Stimulated activated naive CD8-positive, alpha-beta T cell treated with anti-CD3 and anti-CD28 coated beads, Interleukin-15, Interleukin-2, amounts not matched to agents 100 ng/mL and 50 ng/mL, for 24 hours (primary cell): ENCODE results near the gene TRPV4.

Experiments used
- H3K27ac Mint-ChIP-seq: one replicate; pipeline ENCODE4 v1.8.0; 2021; ENCODE audit warnings: mild to moderate bottlenecking, mixed read lengths
- H3K27me3 Mint-ChIP-seq: one replicate; pipeline ENCODE4 v1.8.0; 2021; ENCODE audit warnings: mixed read lengths
- H3K36me3 Mint-ChIP-seq: one replicate; pipeline ENCODE4 v1.8.0; 2021; ENCODE audit warnings: low read depth, mixed read lengths
- H3K4me1 Mint-ChIP-seq: one replicate; pipeline ENCODE4 v1.8.0; 2021; ENCODE audit warnings: low read depth, mixed read lengths
- H3K4me3 Mint-ChIP-seq: one replicate; pipeline ENCODE4 v1.8.0; 2021; ENCODE audit warnings: mild to moderate bottlenecking, mixed read lengths
- H3K9me3 Mint-ChIP-seq: one replicate; pipeline ENCODE4 v1.8.0; 2021; ENCODE audit warnings: mixed read lengths

Gene TRPV4

DNA sequence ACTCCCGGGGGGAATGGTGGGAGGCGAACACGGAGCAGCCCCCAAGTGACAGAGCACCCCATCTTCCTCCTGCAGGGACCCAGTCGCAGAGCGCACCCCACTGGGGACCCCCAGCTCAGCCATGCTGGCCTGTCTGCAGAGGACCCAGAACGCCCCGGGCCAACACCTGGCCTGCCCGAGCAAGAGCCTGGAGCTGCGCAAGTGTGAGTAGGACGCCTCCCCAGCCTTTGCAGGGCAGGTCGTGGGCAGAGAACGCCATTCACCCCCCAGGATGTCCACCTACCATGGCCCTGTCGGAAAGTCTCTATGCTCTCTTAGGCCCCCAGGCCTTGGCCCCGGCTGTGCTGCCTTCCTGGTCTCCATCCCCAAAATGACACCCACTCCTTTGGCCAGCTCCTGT lies 89.2 kb downstream of the TRPV4 start:
- Mint-ChIP-seq H3K27ac (no peak overlapping the region), H3K9me3 (no peaks in the 10 kb centered on the region), H3K4me3 (no peak overlapping the region), H3K36me3 (no peaks in the 10 kb centered on the region), H3K4me1 (no peaks in the 10 kb centered on the region), H3K27me3 (no peaks in the 10 kb centered on the region)

- H3K36me3 Mint-ChIP-seq, result no peaks in the 10 kb centered on the region
- no peaks in the 10 kb centered on the region for H3K9me3 Mint-ChIP-seq
- no peaks in the 10 kb centered on the region for H3K27me3 Mint-ChIP-seq
- no peak overlapping the region for H3K4me3 Mint-ChIP-seq
- H3K27ac Mint-ChIP-seq, result no peak overlapping the region
- no peaks in the 10 kb centered on the region for H3K4me1 Mint-ChIP-seq
These were observed 89.9 kb downstream of the TRPV4 start for GRCh38 chr12:109743076-109743910.

DNA sequence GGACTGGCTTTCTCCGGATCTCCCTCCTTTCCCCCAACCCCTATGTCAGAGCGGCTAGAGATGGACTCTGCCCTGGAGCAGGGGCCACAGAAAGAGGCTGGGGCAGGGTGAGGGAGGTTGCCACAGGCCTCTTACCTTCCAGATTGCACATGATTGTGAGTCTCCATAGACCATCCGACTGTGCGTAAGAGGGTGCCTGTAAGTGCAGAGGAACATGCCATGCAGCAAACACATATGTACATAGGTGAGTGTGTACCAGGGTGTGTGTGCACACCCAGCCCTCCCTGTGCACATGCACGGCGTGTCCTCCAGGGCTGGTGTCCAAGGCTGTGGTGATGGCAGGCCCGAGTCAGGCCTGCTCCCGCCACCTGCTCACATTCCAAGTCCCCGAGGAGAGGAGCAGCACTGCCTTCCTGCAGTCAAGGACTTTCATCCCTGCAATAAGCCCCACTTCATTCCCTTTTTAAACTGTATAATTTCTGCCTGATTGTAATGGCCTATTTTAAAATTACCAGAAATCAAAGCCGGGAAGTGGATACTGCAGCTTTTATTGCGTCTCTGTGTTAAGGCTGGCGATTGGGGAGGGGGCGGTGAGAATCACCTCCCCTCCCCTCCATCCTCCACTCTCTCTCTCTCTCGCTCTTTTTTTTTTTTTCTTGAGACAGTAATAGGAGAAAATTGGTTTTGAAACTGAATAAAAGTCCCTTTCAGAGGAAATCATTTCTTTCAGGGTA lies 91.1 kb downstream of the TRPV4 start:
- no peak overlapping the region for H3K27ac Mint-ChIP-seq
- H3K36me3 Mint-ChIP-seq, result no peaks in the 10 kb centered on the region
- H3K4me1 Mint-ChIP-seq, result no peaks in the 10 kb centered on the region
- H3K9me3 Mint-ChIP-seq, result no peaks in the 10 kb centered on the region
- no peak overlapping the region for H3K4me3 Mint-ChIP-seq
- H3K27me3 Mint-ChIP-seq, result no peaks in the 10 kb centered on the region

GRCh38 chr12:109741286-109741969 lies 91.8 kb downstream of the TRPV4 start:
- Mint-ChIP-seq H3K4me1 (no peaks in the 10 kb centered on the region), H3K36me3 (no peaks in the 10 kb centered on the region), H3K27me3 (no peaks in the 10 kb centered on the region), H3K27ac (no peak overlapping the region), H3K4me3 (no peak overlapping the region), H3K9me3 (no peaks in the 10 kb centered on the region)

DNA sequence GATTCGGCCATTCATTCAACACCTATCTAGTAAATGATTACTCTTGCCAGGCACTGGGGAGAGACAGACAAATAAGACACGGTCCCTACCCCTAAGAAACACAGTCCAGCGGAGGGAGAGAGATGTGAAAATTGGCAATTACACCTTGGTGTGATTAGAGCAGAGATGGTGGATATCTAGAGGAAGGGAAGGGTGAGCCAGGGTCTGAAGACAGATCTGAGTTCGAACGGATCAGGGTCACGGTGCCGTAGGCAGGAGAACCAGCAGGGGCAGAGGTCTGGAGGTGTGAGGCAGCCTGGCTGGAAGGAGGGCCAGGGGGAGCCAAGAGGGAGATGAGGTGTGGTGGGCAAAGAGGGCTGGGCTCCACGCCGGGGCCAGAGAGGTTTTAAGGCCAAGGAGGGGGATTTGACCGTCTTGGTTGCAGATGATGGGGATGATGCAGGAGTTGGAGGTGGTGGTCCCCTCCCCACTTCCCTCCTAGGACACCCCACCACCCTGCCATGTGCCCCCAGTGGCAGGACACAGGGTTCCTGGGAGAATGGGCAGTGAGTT lies 92.4 kb downstream of the TRPV4 start:
- Mint-ChIP-seq H3K36me3 (no peaks in the 10 kb centered on the region), H3K4me1 (no peaks in the 10 kb centered on the region), H3K27me3 (peaks cover 1% of the 10 kb centered on the region), H3K27ac (no peak overlapping the region), H3K9me3 (no peaks in the 10 kb centered on the region), H3K4me3 (no peak overlapping the region)

DNA sequence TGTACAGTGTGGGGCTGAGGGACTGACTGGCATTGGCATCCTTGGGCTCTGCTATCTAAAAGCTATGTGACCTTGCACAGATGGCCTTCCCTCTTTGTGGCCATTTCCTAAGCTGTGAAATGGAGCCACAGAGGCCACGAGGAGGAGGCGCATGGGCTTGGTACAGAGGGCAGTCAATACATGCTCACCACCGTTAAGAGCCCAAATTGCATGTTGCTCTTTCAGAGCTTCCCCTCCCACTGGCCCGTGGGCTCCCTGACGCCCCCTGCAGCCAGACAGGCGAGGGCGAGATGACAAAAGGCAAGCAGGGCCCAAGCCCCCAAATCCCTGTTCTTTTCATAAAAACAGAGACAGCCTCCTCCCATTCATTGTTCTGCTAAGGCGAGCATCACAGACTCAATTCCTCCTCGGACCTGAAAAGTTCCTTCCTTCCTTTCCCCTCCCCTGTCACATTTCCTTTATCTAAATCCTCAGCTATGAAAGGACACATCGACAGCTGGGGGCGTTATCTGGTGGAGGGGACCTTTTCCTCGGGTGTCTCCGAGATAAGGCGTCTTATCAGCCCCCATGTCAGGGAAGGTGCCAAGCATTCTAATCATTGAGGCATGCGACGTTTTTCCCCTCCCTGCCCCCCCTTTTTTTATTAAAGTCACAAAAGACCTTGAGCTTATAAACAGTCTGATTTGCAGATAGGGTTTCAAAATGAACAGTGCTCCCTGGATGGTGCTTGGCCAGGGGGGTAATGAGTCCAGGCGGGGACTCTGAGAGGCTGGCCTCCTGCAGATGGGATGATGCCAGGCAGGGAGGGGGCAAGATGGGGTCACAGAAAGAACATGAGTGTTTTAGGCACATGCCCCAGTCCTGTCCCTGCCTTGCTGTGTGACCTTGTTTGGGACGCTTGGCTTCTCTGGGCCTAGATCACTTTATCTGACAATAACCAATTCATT lies 93.2 kb downstream of the TRPV4 start:
- Mint-ChIP-seq H3K36me3 (no peaks in the 10 kb centered on the region), H3K27me3 (peaks cover 9% of the 10 kb centered on the region), H3K27ac (no peak overlapping the region), H3K9me3 (no peaks in the 10 kb centered on the region), H3K4me3 (no peak overlapping the region), H3K4me1 (no peaks in the 10 kb centered on the region)

GRCh38 chr12:109738878-109739665 lies 94.1 kb downstream of the TRPV4 start:
- Mint-ChIP-seq H3K27me3 (peaks cover 12% of the 10 kb centered on the region), H3K27ac (no peak overlapping the region), H3K9me3 (no peaks in the 10 kb centered on the region), H3K4me3 (no peak overlapping the region), H3K36me3 (no peaks in the 10 kb centered on the region), H3K4me1 (no peaks in the 10 kb centered on the region)

DNA sequence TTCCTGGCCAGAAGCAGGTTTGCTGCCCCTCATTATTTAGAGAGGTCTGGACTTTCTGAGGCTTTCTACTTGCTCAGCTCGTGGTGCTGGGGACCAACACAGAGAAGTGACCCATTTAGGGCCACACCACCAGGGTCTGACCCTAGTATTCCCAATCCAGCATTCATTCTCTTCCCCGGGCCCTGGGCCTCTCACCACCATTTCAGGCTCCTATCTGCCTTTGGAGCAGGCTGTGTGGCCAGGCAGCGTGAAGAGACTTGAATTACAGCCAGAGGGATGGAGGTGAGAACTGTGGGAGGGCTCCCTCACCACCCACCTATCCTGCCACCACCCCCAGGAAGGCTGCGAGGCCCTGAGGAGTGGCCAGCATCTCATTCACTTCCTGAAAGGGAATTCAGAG lies 95.0 kb downstream of the TRPV4 start:
- no peaks in the 10 kb centered on the region for H3K9me3 Mint-ChIP-seq
- H3K27ac Mint-ChIP-seq, result no peak overlapping the region
- no peaks in the 10 kb centered on the region for H3K4me1 Mint-ChIP-seq
- peaks cover 17% of the 10 kb centered on the region for H3K27me3 Mint-ChIP-seq
- H3K36me3 Mint-ChIP-seq, result no peaks in the 10 kb centered on the region
- H3K4me3 Mint-ChIP-seq, result no peak overlapping the region

GRCh38 chr12:109737631-109738030 lies 95.6 kb downstream of the TRPV4 start:
- Mint-ChIP-seq H3K27ac (no peak overlapping the region), H3K27me3 (peaks cover 21% of the 10 kb centered on the region), H3K4me3 (no peak overlapping the region), H3K9me3 (no peaks in the 10 kb centered on the region), H3K36me3 (no peaks in the 10 kb centered on the region), H3K4me1 (no peaks in the 10 kb centered on the region)

- no peaks in the 10 kb centered on the region for H3K36me3 Mint-ChIP-seq
- H3K4me3 Mint-ChIP-seq, result no peak overlapping the region
- H3K27ac Mint-ChIP-seq, result no peak overlapping the region
- H3K27me3 Mint-ChIP-seq, result peaks cover 21% of the 10 kb centered on the region
- no peaks in the 10 kb centered on the region for H3K4me1 Mint-ChIP-seq
- no peaks in the 10 kb centered on the region for H3K9me3 Mint-ChIP-seq
These were observed 96.1 kb downstream of the TRPV4 start for GRCh38 chr12:109737126-109737525.

GRCh38 chr12:109736552-109737108 lies 96.6 kb downstream of the TRPV4 start:
- H3K4me3 Mint-ChIP-seq, result no peak overlapping the region
- H3K27ac Mint-ChIP-seq, result no peak overlapping the region
- peaks cover 21% of the 10 kb centered on the region for H3K27me3 Mint-ChIP-seq
- H3K36me3 Mint-ChIP-seq, result no peaks in the 10 kb centered on the region
- H3K9me3 Mint-ChIP-seq, result no peaks in the 10 kb centered on the region
- no peaks in the 10 kb centered on the region for H3K4me1 Mint-ChIP-seq

GRCh38 chr12:109735825-109736551 lies 97.2 kb downstream of the TRPV4 start:
- Mint-ChIP-seq H3K4me1 (no peaks in the 10 kb centered on the region), H3K36me3 (no peaks in the 10 kb centered on the region), H3K9me3 (no peaks in the 10 kb centered on the region), H3K4me3 (no peak overlapping the region), H3K27ac (no peak overlapping the region), H3K27me3 (peaks cover 21% of the 10 kb centered on the region)

- Mint-ChIP-seq H3K36me3 (no peaks in the 10 kb centered on the region), H3K27ac (no peak overlapping the region), H3K4me1 (no peaks in the 10 kb centered on the region), H3K4me3 (no peak overlapping the region), H3K27me3 (peaks cover 21% of the 10 kb centered on the region), H3K9me3 (no peaks in the 10 kb centered on the region)
These were observed 98.1 kb downstream of the TRPV4 start for GRCh38 chr12:109735051-109735521.
